Fibroblast of pulmonary artery (primary cell): ENCODE data around the gene AP3D1.

Experiments used
- DNase-seq: peaks from one replicate; pipeline ENCODE4 v3.0.0-alpha.2; 2010; ENCODE audit warnings: low read depth
- H3K4me3 ChIP-seq: replicated peaks from 2 replicates; pipeline ENCODE4 v1.5.1; 2011; ENCODE audit warnings: low read depth, mild to moderate bottlenecking, control low read depth, low read length, moderate library complexity
- TF ChIP-seq, protein P1 (sequence below): IDR thresholded peaks from 2 replicates; pipeline ENCODE4 v1.5.1; 2011; ENCODE audit warnings: mild to moderate bottlenecking, control low read depth, low read length, inconsistent platforms; ENCODE audit errors: missing control alignments

Gene AP3D1

DNA sequence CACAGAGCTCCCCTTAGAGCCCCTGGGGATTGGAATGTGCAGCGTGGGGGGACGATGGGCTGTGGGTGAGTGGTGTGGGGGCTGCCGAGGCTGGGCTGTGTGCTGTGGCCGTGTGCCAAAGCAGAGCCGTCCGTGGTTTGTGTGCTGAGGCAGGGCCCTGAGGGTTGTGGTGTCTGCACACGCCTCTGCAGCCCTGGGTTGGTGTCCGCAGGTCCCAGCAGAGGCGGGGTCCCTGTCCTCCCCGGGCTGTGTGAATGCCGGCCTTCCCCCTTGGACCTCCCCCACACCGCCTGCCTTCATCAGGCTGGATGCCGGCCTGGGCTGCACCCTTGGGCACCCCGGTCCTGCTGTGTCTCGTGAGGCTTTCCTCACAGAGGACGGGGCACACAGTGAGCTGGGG, 38.5 kb upstream of the AP3D1 start:
- TF ChIP-seq, protein P1, sequence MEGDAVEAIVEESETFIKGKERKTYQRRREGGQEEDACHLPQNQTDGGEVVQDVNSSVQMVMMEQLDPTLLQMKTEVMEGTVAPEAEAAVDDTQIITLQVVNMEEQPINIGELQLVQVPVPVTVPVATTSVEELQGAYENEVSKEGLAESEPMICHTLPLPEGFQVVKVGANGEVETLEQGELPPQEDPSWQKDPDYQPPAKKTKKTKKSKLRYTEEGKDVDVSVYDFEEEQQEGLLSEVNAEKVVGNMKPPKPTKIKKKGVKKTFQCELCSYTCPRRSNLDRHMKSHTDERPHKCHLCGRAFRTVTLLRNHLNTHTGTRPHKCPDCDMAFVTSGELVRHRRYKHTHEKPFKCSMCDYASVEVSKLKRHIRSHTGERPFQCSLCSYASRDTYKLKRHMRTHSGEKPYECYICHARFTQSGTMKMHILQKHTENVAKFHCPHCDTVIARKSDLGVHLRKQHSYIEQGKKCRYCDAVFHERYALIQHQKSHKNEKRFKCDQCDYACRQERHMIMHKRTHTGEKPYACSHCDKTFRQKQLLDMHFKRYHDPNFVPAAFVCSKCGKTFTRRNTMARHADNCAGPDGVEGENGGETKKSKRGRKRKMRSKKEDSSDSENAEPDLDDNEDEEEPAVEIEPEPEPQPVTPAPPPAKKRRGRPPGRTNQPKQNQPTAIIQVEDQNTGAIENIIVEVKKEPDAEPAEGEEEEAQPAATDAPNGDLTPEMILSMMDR: no peak
- no peak overlapping the region for H3K4me3 ChIP-seq

DNA sequence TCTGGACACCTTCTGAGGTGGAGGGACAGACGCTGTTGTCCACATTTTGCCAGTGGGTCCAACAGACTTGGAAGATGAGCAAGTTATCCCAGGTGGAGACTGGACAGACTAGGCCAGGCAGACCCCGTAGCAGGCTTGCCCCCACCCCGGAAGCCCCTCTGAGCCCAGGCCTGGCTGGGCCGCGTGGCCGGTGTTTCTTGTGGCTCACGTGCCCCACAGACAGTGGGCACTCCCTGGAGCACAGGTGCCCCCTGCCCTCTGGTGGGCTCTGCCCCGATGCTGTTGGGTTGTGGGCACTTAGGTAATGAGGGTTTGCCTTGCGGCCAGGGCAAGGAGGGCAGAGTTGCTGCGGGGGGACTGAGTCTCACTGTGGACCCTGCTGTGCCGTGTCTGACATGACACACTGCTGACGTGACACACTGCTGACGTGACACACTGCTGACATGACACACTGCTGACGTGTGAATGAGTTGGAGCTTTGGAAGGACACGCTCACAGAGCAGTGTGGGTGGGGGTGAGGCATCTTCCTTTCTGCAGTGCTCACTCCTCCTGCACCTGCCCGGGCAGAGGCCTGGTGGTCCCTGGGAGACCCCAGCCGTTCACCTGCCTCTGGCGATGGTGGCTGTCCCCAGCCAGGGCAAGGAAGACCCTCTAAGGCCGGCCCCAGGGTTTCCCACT, 37.5 kb upstream of the AP3D1 start:
- no peak overlapping the region for H3K4me3 ChIP-seq
- TF ChIP-seq, protein P1: no peak
- DNase-seq: no peak

More for the DNA sequence above, 38.5 kb upstream of the AP3D1 start:
- DNase-seq: no peak

DNA sequence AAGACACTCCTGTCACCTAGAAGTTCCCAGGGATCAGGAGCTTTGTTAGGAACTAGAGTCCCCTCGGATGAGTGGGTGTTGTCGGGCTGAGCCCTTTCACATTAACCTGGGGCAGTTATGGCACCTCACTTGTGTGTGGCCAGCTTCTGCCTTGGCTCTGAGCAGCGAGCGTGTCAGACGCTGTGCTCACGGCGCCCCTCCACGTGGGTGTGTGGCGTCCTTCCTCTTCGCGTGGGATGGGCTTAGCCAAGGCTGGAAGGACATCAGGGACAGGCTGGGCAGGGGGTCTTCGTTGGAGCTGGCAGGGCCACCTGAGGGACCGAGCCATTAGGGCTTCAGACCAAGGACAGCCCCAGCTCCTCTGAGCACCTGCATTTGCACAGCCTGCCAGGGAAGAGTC, 35.8 kb upstream of the AP3D1 start:
- no peak overlapping the region for H3K4me3 ChIP-seq
- TF ChIP-seq, protein P1: no peak
- no peak for DNase-seq

DNA sequence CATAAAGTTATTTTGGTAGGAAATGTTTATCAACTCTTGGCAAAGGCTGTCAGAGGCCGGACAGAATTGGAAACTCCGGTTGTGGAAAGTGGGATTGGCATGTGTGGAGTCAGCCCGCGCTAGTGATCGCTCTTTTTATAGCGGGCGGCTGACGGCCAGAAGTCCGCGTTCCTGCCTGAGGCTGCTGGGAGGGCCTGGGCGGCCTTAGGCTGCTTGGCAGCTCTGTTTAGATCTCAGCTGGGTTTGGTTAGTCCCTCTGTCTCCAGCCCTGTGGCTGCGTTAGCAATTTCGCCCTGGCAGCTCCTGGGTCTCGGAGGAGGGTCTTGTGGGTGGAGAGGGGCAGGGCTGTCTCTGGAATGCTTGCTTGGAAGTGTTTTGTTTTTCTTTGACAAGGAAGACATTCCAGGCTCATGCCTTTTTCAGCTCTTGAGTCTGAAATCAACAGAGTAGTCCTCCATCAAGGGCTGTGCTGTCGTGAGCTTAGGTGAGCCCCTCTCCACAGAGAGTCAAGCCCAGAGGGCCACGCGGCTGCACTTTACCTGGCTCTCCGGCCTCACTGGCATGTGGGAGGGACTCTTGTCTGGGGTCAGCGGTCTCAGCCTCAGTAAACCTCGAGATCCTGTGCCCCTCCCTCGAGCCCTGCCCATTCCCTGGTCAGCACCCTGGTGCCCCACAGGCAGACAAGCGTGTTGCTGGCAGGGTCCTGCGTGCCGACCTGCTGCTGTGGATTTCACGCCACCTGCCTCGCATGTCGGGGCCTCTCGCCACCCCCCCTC, 34.9 kb upstream of the AP3D1 start:
- H3K4me3 ChIP-seq: no peak overlapping the region
- TF ChIP-seq, protein P1: no peak
- DNase-seq: peak; percentile 84

DNA sequence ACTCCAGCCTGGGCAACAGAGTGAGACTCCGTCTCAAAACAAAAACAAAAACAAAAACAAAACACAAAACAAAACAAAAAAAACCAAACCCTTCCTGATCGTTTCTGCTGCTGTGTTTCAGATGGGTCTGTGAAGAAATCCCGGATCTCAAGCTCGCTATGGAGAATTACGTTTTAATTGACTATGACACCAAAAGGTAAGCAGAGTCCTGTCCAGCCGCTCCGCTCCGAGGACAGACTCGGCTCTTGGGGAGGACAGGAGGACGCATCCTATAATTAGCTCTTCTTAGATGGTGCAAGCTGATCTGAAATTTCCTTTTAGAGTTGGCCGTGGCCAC, 34.3 kb upstream of the AP3D1 start:
- no peak for DNase-seq
- H3K4me3 ChIP-seq: no peak overlapping the region
- TF ChIP-seq, protein P1: no peak

DNA sequence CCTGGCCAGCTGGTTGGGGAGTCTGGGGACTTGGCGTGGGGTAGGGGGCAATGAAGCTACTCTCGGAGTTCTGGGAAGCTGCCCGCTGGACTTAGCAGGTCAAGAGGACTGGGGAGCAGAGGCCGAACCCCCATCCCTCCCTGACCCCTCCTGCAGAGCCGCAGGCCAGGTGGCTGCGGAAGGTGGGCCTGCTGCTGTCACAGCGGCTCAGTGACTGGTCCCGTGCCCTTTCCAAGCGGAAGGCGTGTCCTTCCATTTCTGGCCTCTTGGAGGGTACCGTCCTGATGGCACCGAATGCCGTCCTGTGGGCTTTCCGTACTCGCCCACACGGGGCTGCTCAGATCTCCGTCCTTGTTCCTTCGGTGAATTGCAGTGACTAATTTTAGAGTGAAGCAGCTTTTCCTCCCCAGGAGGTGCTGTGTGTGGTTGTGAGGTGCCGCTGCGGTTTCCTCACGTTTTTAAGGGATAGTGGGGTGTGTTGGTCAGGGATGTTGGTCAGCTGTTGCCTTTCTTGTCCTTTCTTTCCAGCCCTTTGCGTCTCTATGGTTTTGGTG, 33.1 kb upstream of the AP3D1 start:
- no peak overlapping the region for H3K4me3 ChIP-seq
- DNase-seq: no peak
- TF ChIP-seq, protein P1: no peak
